HG03045 (cell line): ENCODE results near the gene SORCS2.

Experiments used
- ATAC-seq: cut with Tn5 transposase; IDR thresholded peaks from one replicate; pipeline ENCODE4 v1.9.1; 2021; ENCODE audit warnings: mild to moderate bottlenecking, moderate library complexity; ENCODE audit not compliant: unreplicated experiment

SORCS2 gene

DNA sequence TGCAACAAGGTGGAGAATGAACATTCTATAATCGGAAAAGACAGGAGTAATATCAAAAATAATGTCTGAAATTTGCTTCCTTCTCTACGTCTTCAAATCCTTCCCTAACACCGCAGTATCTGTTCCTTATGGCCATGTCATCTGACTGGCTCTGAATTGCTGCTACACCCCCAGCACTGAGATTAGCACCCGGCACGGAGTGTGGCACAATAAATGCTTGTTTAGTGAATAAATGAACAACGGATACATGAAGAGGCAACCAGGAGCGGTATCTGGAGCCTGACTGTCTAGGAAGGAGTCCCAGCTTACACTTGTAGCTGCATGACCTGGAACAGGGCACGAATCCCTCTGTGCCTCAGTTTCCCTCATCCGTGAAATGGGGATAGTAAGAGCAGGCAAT lies 583.1 kb downstream of the SORCS2 start:
- no peak for ATAC-seq

GRCh38 chr4:7777017-7777710 lies 584.8 kb downstream of the SORCS2 start:
- ATAC-seq = no peak

DNA sequence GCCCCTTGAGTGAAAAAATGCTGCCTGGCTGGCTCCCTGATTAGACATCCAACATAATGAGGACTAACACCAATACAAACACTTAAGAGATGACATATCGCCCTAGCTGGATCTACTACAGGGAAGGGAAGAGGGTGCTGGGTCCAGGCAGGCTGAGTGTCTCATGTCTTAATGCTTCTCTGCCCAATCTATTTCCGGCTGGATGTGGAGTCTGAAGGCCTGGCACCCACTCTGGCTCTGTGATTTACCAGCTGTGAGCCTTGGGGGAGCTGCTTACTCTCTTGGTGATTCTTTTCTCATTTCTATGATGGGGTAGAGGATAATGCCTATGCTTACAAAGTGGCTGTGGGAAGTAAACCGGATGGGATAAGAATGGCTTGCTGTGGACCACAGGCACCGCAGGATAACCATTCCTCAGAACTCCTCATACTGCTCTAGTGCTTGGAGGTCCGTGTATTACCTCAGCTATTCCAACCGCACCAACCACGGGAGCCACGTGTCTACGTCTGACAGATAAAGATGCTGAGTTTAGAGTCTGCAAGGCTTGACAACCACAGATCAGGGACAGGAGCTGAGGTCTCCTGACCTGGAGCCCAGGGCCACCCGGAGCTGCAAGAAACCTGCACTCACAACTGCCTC lies 585.7 kb downstream of the SORCS2 start:
- no peak for ATAC-seq

DNA sequence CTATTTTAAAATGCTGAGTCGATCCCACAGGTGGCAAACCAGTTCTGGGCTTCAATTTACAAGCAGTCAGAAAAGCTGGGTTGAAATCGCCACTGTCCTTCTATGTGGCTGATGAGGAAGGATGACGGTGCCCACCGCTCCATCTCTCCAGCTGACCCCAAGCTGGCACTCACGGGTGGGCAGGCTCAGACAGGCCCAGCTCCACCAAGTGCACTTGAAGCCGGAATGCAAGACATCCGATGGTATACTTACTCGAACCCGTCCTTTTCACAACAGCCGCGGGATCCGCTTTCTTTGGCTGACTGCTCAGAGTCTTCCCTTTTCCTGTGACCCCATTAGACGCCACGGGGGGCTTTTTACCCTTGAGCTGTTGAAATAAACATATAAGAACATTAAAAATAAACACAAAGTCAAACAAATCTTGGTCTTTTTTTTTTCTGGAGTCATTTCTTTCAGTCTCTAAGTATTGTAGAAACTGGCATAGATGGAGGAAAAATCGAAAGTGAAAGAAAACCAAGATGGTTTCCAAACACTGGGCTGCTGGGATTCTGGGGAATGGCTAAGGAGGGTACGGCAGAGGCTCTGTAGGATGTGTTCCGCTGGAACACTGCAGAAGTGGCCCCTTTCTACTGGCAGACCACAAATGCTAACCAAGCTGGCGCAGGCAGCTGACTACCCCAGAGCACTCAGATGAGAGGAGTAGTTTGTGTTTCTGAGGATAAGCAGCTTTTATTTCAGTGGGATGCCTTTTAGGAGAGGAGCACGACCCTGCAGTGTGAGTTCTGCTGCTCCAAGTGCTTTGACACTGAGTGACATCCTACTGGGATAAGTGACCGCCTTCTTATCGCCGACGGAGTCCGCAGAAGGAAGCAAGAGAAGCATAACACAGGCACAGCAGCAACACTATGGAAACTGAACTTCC lies 586.4 kb downstream of the SORCS2 start:
- no peak for ATAC-seq

GRCh38 chr4:7779432-7779768 lies 587.1 kb downstream of the SORCS2 start:
- no peak for ATAC-seq

- ATAC-seq = no peak
Observed at GRCh38 chr4:7780751-7781348, 588.5 kb downstream of the SORCS2 start.

- ATAC-seq = no peak
Observed at GRCh38 chr4:7781366-7781765, 589.0 kb downstream of the SORCS2 start.

DNA sequence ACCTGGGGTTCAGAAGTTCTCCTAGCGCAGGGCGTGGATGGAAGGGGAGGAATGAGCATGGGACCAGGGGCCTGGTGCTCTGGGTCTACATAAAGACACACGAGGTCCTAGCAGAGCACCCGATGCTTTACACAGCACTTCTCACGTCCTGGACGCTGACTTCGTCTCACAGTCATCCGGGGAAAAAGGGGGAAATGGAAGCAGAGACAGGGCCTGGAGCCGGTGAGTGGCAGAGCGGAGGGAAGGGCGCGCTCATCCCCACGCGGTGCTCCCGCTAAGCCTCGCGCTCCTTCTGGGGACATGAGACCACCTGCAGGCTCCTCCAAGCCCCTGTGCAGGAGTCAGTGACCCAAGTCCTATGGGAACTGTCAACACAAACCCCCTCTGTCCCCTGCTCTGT lies 589.7 kb downstream of the SORCS2 start:
- no peak for ATAC-seq

- no peak for ATAC-seq
Observed at GRCh38 chr4:7782783-7783182, 590.4 kb downstream of the SORCS2 start.

GRCh38 chr4:7783541-7783940 lies 591.2 kb downstream of the SORCS2 start:
- no peak for ATAC-seq

DNA sequence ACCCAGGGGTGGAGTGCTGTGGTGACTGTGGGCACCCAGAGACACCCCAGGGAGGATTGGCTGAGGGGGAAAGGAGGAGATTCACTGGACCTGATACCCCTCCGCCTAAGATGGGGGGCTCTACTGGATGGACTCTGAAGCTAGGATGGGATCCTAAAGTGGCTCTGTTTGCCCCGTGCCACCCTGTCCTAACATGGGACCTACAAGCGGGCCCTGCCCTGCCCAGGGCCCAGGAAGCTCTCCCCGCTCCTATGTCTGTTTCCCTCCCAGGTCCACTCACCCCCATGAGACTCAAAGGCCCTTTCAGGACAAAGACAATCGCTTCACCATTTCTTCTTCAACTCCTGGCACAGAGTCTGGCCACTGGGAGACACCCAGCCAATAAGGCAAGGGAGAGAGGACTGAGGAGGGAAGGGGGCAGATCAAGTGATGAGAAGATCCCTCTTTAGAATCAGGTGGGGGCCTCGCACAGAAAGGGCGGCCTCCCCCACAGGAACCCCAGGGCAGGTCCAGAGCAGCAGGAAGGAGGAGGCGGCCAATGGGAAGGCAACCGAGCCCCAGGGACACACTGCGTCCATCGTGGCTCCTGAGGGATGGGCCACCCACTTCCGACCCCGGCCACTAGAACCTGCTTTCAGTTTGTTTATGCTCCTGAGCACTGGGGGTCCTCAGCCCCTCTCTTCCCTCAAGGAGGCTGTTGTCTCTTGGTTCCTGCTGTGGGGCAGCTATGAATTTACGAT lies 592.0 kb downstream of the SORCS2 start:
- no peak for ATAC-seq

GRCh38 chr4:7785017-7785416 lies 592.7 kb downstream of the SORCS2 start:
- ATAC-seq = no peak

- no peak for ATAC-seq
Observed at GRCh38 chr4:7786040-7786439, 593.7 kb downstream of the SORCS2 start.

- no peak for ATAC-seq
Observed at GRCh38 chr4:7786517-7786916, 594.2 kb downstream of the SORCS2 start.

- ATAC-seq = no peak
Observed at GRCh38 chr4:7787067-7787466, 594.7 kb downstream of the SORCS2 start.

DNA sequence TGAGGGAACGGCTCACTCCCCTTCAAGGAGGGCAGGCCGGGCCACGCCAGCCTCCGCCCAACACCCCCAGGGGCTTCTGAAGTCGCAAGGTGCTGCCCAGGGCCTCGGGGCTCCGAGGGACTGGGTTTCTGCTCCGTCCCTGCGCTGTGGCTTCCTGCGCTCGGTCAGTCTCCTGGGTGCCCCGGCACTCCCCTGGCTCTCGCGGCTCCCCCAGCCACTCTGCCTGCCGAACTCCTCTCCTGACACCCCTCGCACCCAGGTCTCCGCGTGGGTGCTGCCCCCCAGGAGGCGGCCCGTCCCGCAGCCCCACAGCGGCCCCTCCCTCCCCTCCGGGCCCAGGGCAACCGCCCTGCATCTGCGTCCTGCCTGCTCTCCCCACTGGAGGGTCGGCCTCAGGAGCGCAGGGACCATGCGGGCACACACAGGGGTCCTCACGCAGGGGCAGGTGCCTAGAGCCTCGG lies 595.4 kb downstream of the SORCS2 start:
- no peak for ATAC-seq

DNA sequence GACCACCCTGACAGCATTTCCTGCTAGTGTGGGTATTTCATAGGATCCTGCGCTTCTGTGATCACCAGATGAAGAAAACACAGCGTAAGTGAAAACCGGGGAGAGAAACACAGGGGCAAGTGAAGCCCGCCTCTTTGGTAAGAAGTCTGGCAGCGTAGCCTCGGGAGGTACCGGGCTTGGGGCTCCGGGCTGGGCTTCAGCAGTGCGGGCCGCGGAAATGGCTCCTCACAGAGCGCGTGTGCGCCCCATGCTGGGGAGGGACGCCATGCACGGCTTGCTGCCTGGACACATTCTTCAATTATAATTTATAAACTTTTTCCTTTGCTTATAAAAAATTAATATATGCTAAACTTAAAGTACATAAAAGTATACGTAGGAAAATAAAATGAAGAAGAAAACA lies 595.9 kb downstream of the SORCS2 start:
- ATAC-seq = no peak

DNA sequence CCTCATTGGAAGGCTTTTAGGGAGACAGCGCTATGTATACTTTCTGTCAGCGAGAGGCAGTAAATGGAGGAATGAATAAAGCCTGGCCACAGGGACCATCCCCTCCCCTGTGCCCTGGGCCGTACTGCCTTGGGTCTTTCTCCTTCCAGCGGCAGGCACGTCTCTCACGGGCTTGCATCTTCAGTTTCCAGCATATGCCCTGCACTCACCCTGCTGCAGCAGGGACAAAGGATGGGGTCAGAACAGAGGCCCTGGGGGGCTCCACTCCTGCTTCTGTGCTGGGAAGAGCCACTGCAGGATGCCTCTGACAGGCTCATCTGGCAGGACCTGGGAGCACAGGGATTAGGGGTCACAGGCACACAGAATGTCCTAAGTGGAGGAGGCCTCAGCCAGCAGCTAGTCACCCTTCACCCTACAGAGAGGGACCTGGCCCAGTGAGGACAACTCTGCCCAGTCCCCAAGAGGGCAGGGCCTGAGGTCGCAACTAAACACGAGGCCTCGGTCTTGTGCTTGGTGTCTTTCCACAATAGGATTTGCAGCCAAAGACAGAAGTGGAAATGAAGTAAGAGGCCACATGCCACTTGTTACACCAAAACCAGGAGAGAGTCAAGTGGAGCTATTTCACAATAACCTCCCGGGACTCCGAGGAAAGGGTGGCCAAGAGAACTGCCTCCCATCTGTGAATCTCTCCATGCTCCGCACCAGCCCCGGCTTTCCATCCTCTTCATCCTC lies 596.5 kb downstream of the SORCS2 start:
- ATAC-seq = no peak

GRCh38 chr4:7790023-7790422 lies 597.7 kb downstream of the SORCS2 start:
- no peak for ATAC-seq

DNA sequence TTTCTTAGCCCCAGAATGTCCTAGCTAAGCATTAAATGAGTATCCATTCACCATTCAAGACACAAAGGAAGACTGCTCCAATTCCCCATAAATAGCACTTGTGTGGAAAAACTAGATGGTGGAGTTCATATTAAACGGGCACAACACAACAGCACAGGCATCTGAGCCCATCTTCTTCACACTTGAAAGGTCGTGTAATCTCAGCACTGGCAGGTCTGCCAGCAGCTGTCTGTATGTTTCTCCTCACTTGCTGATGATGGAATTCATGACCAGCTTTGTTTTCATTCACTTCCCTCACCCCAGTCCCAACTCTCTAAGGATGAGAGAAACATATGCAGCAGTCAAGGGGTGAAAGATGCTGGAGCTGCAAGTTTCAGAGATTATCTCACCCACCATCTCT lies 598.7 kb downstream of the SORCS2 start:
- ATAC-seq = no peak
